ENCODE results near the gene MTCL1. TPM values are rescaled to one million over a fixed set of nuclear protein-coding genes. Genes with fewer than 3 reads are reported as not detected.

The MTCL1 gene
- total RNA-seq, 1 donor from 2014 or later = 2.5 TPM

- DNase-seq (ENCODE audit: low spot score) (no peak), ATAC-seq (no peak)
Measured at GRCh38 chr18:8788503-8789429, 83.4 kb downstream of the MTCL1 start.

- no peak for DNase-seq (ENCODE audit: low spot score)
- no peak for ATAC-seq
Measured at GRCh38 chr18:8791171-8791651, 85.9 kb downstream of the MTCL1 start.

GRCh38 chr18:8792688-8793316 lies 87.4 kb downstream of the MTCL1 start:
- ATAC-seq = no peak
- no peak for DNase-seq (ENCODE audit: low spot score)

GRCh38 chr18:8793445-8794155 lies 88.2 kb downstream of the MTCL1 start:
- DNase-seq (ENCODE audit: low spot score) (no peak), ATAC-seq (no peak)

GRCh38 chr18:8794156-8794933 lies 89.0 kb downstream of the MTCL1 start:
- ATAC-seq = no peak
- no peak for DNase-seq (ENCODE audit: low spot score)

GRCh38 chr18:8794934-8795280 lies 89.6 kb downstream of the MTCL1 start:
- no peak for ATAC-seq
- no peak for DNase-seq (ENCODE audit: low spot score)

- ATAC-seq = no peak
- no peak for DNase-seq (ENCODE audit: low spot score)
Measured at GRCh38 chr18:8795586-8796325, 90.4 kb downstream of the MTCL1 start.

GRCh38 chr18:8797206-8797605 lies 91.8 kb downstream of the MTCL1 start:
- ATAC-seq (no peak), DNase-seq (ENCODE audit: low spot score) (no peak)

GRCh38 chr18:8799001-8799400 lies 93.6 kb downstream of the MTCL1 start:
- ATAC-seq = no peak

GRCh38 chr18:8799596-8800441 lies 94.5 kb downstream of the MTCL1 start:
- ATAC-seq (no peak), DNase-seq (ENCODE audit: low spot score) (no peak)

More at GRCh38 chr18:8799001-8799400, 93.6 kb downstream of the MTCL1 start:
- no peak for DNase-seq (ENCODE audit: low spot score)

- ATAC-seq = no peak
- DNase-seq (ENCODE audit: low spot score) = no peak
Measured at GRCh38 chr18:8800445-8800844, 95.1 kb downstream of the MTCL1 start.

GRCh38 chr18:8800876-8801262 lies 95.5 kb downstream of the MTCL1 start:
- ATAC-seq = no peak
- no peak for DNase-seq (ENCODE audit: low spot score)

- DNase-seq (ENCODE audit: low spot score) = no peak
- ATAC-seq = no peak
Measured at GRCh38 chr18:8801263-8801901, 96.0 kb downstream of the MTCL1 start.

GRCh38 chr18:8802017-8802672 lies 96.8 kb downstream of the MTCL1 start:
- DNase-seq (ENCODE audit: low spot score) = no peak

GRCh38 chr18:8803063-8803795 lies 97.9 kb downstream of the MTCL1 start:
- DNase-seq (ENCODE audit: low spot score) = no peak

More at GRCh38 chr18:8802017-8802672, 96.8 kb downstream of the MTCL1 start:
- ATAC-seq = no peak

GRCh38 chr18:8803957-8804356 lies 98.6 kb downstream of the MTCL1 start:
- ATAC-seq = no peak
- no peak for DNase-seq (ENCODE audit: low spot score)

More at GRCh38 chr18:8803063-8803795, 97.9 kb downstream of the MTCL1 start:
- ATAC-seq = no peak

GRCh38 chr18:8805552-8805951 lies 100.2 kb downstream of the MTCL1 start:
- ATAC-seq = no peak

More at GRCh38 chr18:8805552-8805951, 100.2 kb downstream of the MTCL1 start:
- no peak for DNase-seq (ENCODE audit: low spot score)

Data from left lobe of liver (tissue), 2 donors.